ENCODE results near the gene C2CD3. TPM values are rescaled to one million over a fixed set of nuclear protein-coding genes. Genes with fewer than 3 reads are reported as not detected.

The C2CD3 gene
- total RNA-seq, 1 donor from 2014 or later, result 53.7 TPM

GRCh38 chr11:74196781-74197486, 26.1 kb upstream of the C2CD3 start:
- peaks cover 7% of the 10 kb centered on the region for H4K20me1 ChIP-seq (ENCODE audit: insufficient read depth, low read length)
- H3K36me3 ChIP-seq (ENCODE audit: insufficient read depth, low read length), result no peaks in the 10 kb centered on the region
- Mint-ChIP-seq H3K4me1 (ENCODE audit: low read depth, unreplicated experiment) (peaks cover 11% of the 10 kb centered on the region), H3K9me3 (ENCODE audit: unreplicated experiment) (no peaks in the 10 kb centered on the region), H3K27me3 (ENCODE audit: low read depth, unreplicated experiment) (no peaks in the 10 kb centered on the region), H3K27ac (ENCODE audit: unreplicated experiment) (no peak overlapping the region), H3K36me3 (ENCODE audit: low read depth, unreplicated experiment) (peaks cover 19% of the 10 kb centered on the region), H3K4me3 (ENCODE audit: unreplicated experiment) (no peak overlapping the region)
- H3K4me2 ChIP-seq (ENCODE audit: low read length), result no peak overlapping the region
- H2AFZ ChIP-seq (ENCODE audit: low read depth, low read length), result no peak overlapping the region
- H3K4me1 ChIP-seq (ENCODE audit: insufficient read depth, low read length), result no peaks in the 10 kb centered on the region
- no peak overlapping the region for H3K27ac ChIP-seq (ENCODE audit: low read depth, low read length)
- no peak overlapping the region for H3K9ac ChIP-seq (ENCODE audit: low read length)
- TF ChIP-seq CTCF (IDR thresholded peaks at IDR 0.05; ENCODE audit: insufficient read depth, low read depth, low read length) (no peak), EZH2 (IDR thresholded peaks at IDR 0.05; ENCODE audit: insufficient read depth, low read length) (no peak)
- FAIRE-seq, result no peak
- H3K4me3 ChIP-seq (ENCODE audit: insufficient read depth, low read depth, low read length), result no peak overlapping the region
- H3K27me3 ChIP-seq (ENCODE audit: insufficient read depth, low read length), result no peaks in the 10 kb centered on the region
- DNase-seq (ENCODE audit: low read depth), result no peak
- H3K79me2 ChIP-seq (ENCODE audit: insufficient read depth, low read length), result peaks cover 38% of the 10 kb centered on the region
- no peaks in the 10 kb centered on the region for H3K9me3 ChIP-seq (ENCODE audit: insufficient read depth, low read depth, low read length)

GRCh38 chr11:74195828-74196227, 25.0 kb upstream of the C2CD3 start:
- H3K9me3 ChIP-seq (ENCODE audit: insufficient read depth, low read depth, low read length), result no peaks in the 10 kb centered on the region
- no peak overlapping the region for H3K9ac ChIP-seq (ENCODE audit: low read length)
- no peak for FAIRE-seq
- H3K4me3 Mint-ChIP-seq (ENCODE audit: unreplicated experiment), result no peak overlapping the region
- H3K27me3 Mint-ChIP-seq (ENCODE audit: low read depth, unreplicated experiment), result no peaks in the 10 kb centered on the region
- H4K20me1 ChIP-seq (ENCODE audit: insufficient read depth, low read length), result peaks cover 15% of the 10 kb centered on the region
- H3K27ac Mint-ChIP-seq (ENCODE audit: unreplicated experiment), result no peak overlapping the region
- no peaks in the 10 kb centered on the region for H3K27me3 ChIP-seq (ENCODE audit: insufficient read depth, low read length)
- H3K79me2 ChIP-seq (ENCODE audit: insufficient read depth, low read length), result peaks cover 39% of the 10 kb centered on the region
- H3K4me1 ChIP-seq (ENCODE audit: insufficient read depth, low read length), result no peaks in the 10 kb centered on the region
- no peak overlapping the region for H2AFZ ChIP-seq (ENCODE audit: low read depth, low read length)
- peaks cover 14% of the 10 kb centered on the region for H3K4me1 Mint-ChIP-seq (ENCODE audit: low read depth, unreplicated experiment)
- TF ChIP-seq EZH2 (IDR thresholded peaks at IDR 0.05; ENCODE audit: insufficient read depth, low read length) (no peak), CTCF (IDR thresholded peaks at IDR 0.05; ENCODE audit: insufficient read depth, low read depth, low read length) (no peak)
- no peak overlapping the region for H3K27ac ChIP-seq (ENCODE audit: low read depth, low read length)
- H3K36me3 ChIP-seq (ENCODE audit: insufficient read depth, low read length), result peaks cover under 1% of the 10 kb centered on the region
- H3K4me2 ChIP-seq (ENCODE audit: low read length), result no peak overlapping the region
- peaks cover 27% of the 10 kb centered on the region for H3K36me3 Mint-ChIP-seq (ENCODE audit: low read depth, unreplicated experiment)
- H3K9me3 Mint-ChIP-seq (ENCODE audit: unreplicated experiment), result no peaks in the 10 kb centered on the region
- no peak overlapping the region for H3K4me3 ChIP-seq (ENCODE audit: insufficient read depth, low read depth, low read length)
- DNase-seq (ENCODE audit: low read depth), result peak; percentile 5

- no peaks in the 10 kb centered on the region for H3K27me3 ChIP-seq (ENCODE audit: insufficient read depth, low read length)
- no peak overlapping the region for H3K9ac ChIP-seq (ENCODE audit: low read length)
- no peak for FAIRE-seq
- peaks cover 4% of the 10 kb centered on the region for H3K4me1 ChIP-seq (ENCODE audit: insufficient read depth, low read length)
- no peaks in the 10 kb centered on the region for H3K27me3 Mint-ChIP-seq (ENCODE audit: low read depth, unreplicated experiment)
- peaks cover 64% of the 10 kb centered on the region for H4K20me1 ChIP-seq (ENCODE audit: insufficient read depth, low read length)
- H3K9me3 Mint-ChIP-seq (ENCODE audit: unreplicated experiment), result no peaks in the 10 kb centered on the region
- peaks cover 30% of the 10 kb centered on the region for H3K4me1 Mint-ChIP-seq (ENCODE audit: low read depth, unreplicated experiment)
- H3K27ac Mint-ChIP-seq (ENCODE audit: unreplicated experiment), result no peak overlapping the region
- peaks cover under 1% of the 10 kb centered on the region for H3K36me3 ChIP-seq (ENCODE audit: insufficient read depth, low read length)
- H3K36me3 Mint-ChIP-seq (ENCODE audit: low read depth, unreplicated experiment), result peaks cover 21% of the 10 kb centered on the region
- peak; percentile 60 for DNase-seq (ENCODE audit: low read depth)
- H3K4me3 Mint-ChIP-seq (ENCODE audit: unreplicated experiment), result no peak overlapping the region
- H3K4me2 ChIP-seq (ENCODE audit: low read length), result no peak overlapping the region
- TF ChIP-seq CTCF (IDR thresholded peaks at IDR 0.05; ENCODE audit: insufficient read depth, low read depth, low read length), result no peak
- TF ChIP-seq EZH2 (IDR thresholded peaks at IDR 0.05; ENCODE audit: insufficient read depth, low read length), result no peak
- no peak overlapping the region for H3K4me3 ChIP-seq (ENCODE audit: insufficient read depth, low read depth, low read length)
- H3K79me2 ChIP-seq (ENCODE audit: insufficient read depth, low read length), result peaks cover 77% of the 10 kb centered on the region
- no peaks in the 10 kb centered on the region for H3K9me3 ChIP-seq (ENCODE audit: insufficient read depth, low read depth, low read length)
- no peak overlapping the region for H3K27ac ChIP-seq (ENCODE audit: low read depth, low read length)
- H2AFZ ChIP-seq (ENCODE audit: low read depth, low read length), result no peak overlapping the region
Observed at GRCh38 chr11:74185695-74186094, 14.9 kb upstream of the C2CD3 start.

All from astrocyte (in vitro differentiated cells and primary cell).